ENCODE measurements around the gene TP53BP2.
"Not testable (repeated sequence)": the region's sequence is repeated elsewhere in the genome, so short reads cannot be mapped to it uniquely, and the experiment has no call there.

TP53BP2 gene

GRCh38 chr1:223748405-223748772 lies 97.4 kb downstream of the TP53BP2 start:
- DNase-seq (ENCODE audit: low spot score in 2 of 2) (no peak), ATAC-seq (replicated peaks; ENCODE audit: extremely low read depth, poor library complexity, severe bottlenecking) (no peak)
- peak overlapping the region; percentile 70 for H3K27ac Mint-ChIP-seq (ENCODE audit: low read depth)
- H3K4me3 Mint-ChIP-seq, result peak overlapping the region; percentile 62
- peaks cover 33% of the 10 kb centered on the region for H3K4me1 Mint-ChIP-seq
- H3K27me3 Mint-ChIP-seq, result no peaks in the 10 kb centered on the region
- no peaks in the 10 kb centered on the region for H3K9me3 Mint-ChIP-seq
- H3K36me3 Mint-ChIP-seq (ENCODE audit: insufficient read depth), result peaks cover 64% of the 10 kb centered on the region

- no peaks in the 10 kb centered on the region for H3K9me3 Mint-ChIP-seq
- no peak overlapping the region for H3K4me3 Mint-ChIP-seq
- no peaks in the 10 kb centered on the region for H3K27me3 Mint-ChIP-seq
- H3K36me3 Mint-ChIP-seq (ENCODE audit: insufficient read depth), result peaks cover 61% of the 10 kb centered on the region
- DNase-seq (ENCODE audit: low spot score in 2 of 2) (no peak), ATAC-seq (replicated peaks; ENCODE audit: extremely low read depth, poor library complexity, severe bottlenecking) (no peak)
- H3K4me1 Mint-ChIP-seq, result peaks cover 38% of the 10 kb centered on the region
- peak overlapping the region; percentile 1 for H3K27ac Mint-ChIP-seq (ENCODE audit: low read depth)
These were observed 97.9 kb downstream of the TP53BP2 start for GRCh38 chr1:223747838-223748335.

- Mint-ChIP-seq H3K36me3 (ENCODE audit: insufficient read depth) (peaks cover 51% of the 10 kb centered on the region), H3K4me3 (no peak overlapping the region), H3K27me3 (no peaks in the 10 kb centered on the region), H3K27ac (ENCODE audit: low read depth) (no peak overlapping the region), H3K4me1 (peaks cover 39% of the 10 kb centered on the region), H3K9me3 (no peaks in the 10 kb centered on the region)
- DNase-seq (ENCODE audit: low spot score in 2 of 2) (no peak), ATAC-seq (replicated peaks; ENCODE audit: extremely low read depth, poor library complexity, severe bottlenecking) (no peak)
These were observed 100.0 kb downstream of the TP53BP2 start for GRCh38 chr1:223745731-223746130.

- H3K27me3 Mint-ChIP-seq, result no peaks in the 10 kb centered on the region
- H3K4me3 Mint-ChIP-seq, result no peak overlapping the region
- ATAC-seq (replicated peaks; ENCODE audit: extremely low read depth, poor library complexity, severe bottlenecking), result no peak
- peak overlapping the region; percentile 76 for H3K27ac Mint-ChIP-seq (ENCODE audit: low read depth)
- DNase-seq (ENCODE audit: low spot score in 2 of 2), result no peak
- no peaks in the 10 kb centered on the region for H3K9me3 Mint-ChIP-seq
- H3K4me1 Mint-ChIP-seq, result peaks cover 23% of the 10 kb centered on the region
- peaks cover 52% of the 10 kb centered on the region for H3K36me3 Mint-ChIP-seq (ENCODE audit: insufficient read depth)
These were observed 102.8 kb downstream of the TP53BP2 start for GRCh38 chr1:223742856-223743517.

GRCh38 chr1:223741861-223742260 lies 103.9 kb downstream of the TP53BP2 start:
- DNase-seq (ENCODE audit: low spot score in 2 of 2) (no peak), ATAC-seq (replicated peaks; ENCODE audit: extremely low read depth, poor library complexity, severe bottlenecking) (no peak)
- Mint-ChIP-seq H3K36me3 (ENCODE audit: insufficient read depth) (peaks cover 43% of the 10 kb centered on the region), H3K4me1 (peaks cover 12% of the 10 kb centered on the region), H3K27me3 (no peaks in the 10 kb centered on the region), H3K4me3 (no peak overlapping the region), H3K9me3 (no peaks in the 10 kb centered on the region), H3K27ac (ENCODE audit: low read depth) (no peak overlapping the region)

- not testable (repeated sequence) for DNase-seq (ENCODE audit: low spot score in 2 of 2); H3K9me3 Mint-ChIP-seq; H3K4me3 Mint-ChIP-seq; ATAC-seq (replicated peaks; ENCODE audit: extremely low read depth, poor library complexity, severe bottlenecking); H3K27me3 Mint-ChIP-seq
- Mint-ChIP-seq H3K27ac (ENCODE audit: low read depth) (peak overlapping the region; percentile 10), H3K4me1 (peaks cover 22% of the 10 kb centered on the region), H3K36me3 (ENCODE audit: insufficient read depth) (peaks cover 34% of the 10 kb centered on the region)
These were observed 105.6 kb downstream of the TP53BP2 start for GRCh38 chr1:223740038-223740736.

GRCh38 chr1:223739366-223740037 lies 106.2 kb downstream of the TP53BP2 start:
- Mint-ChIP-seq H3K36me3 (ENCODE audit: insufficient read depth) (peaks cover 33% of the 10 kb centered on the region), H3K4me1 (peaks cover 28% of the 10 kb centered on the region), H3K27me3 (no peaks in the 10 kb centered on the region), H3K27ac (ENCODE audit: low read depth) (peak overlapping the region; percentile 36), H3K9me3 (no peaks in the 10 kb centered on the region), H3K4me3 (no peak overlapping the region)
- ATAC-seq (replicated peaks; ENCODE audit: extremely low read depth, poor library complexity, severe bottlenecking) (no peak), DNase-seq (ENCODE audit: low spot score in 2 of 2) (no peak)

GRCh38 chr1:223738465-223739365 lies 107.0 kb downstream of the TP53BP2 start:
- Mint-ChIP-seq H3K27me3 (no peaks in the 10 kb centered on the region), H3K36me3 (ENCODE audit: insufficient read depth) (peaks cover 31% of the 10 kb centered on the region), H3K27ac (ENCODE audit: low read depth) (peak overlapping the region; percentile 36), H3K4me1 (peaks cover 31% of the 10 kb centered on the region), H3K9me3 (no peaks in the 10 kb centered on the region), H3K4me3 (no peak overlapping the region)
- no peak for ATAC-seq (replicated peaks; ENCODE audit: extremely low read depth, poor library complexity, severe bottlenecking)
- DNase-seq (ENCODE audit: low spot score in 2 of 2), result no peak

GRCh38 chr1:223737342-223737741 lies 108.4 kb downstream of the TP53BP2 start:
- Mint-ChIP-seq H3K4me1 (peaks cover 35% of the 10 kb centered on the region), H3K27me3 (no peaks in the 10 kb centered on the region), H3K27ac (ENCODE audit: low read depth) (peak overlapping the region; percentile 78), H3K9me3 (no peaks in the 10 kb centered on the region), H3K4me3 (no peak overlapping the region), H3K36me3 (ENCODE audit: insufficient read depth) (peaks cover 37% of the 10 kb centered on the region)
- DNase-seq (ENCODE audit: low spot score in 2 of 2) (no peak), ATAC-seq (replicated peaks; ENCODE audit: extremely low read depth, poor library complexity, severe bottlenecking) (no peak)

- DNase-seq (ENCODE audit: low spot score in 2 of 2); ATAC-seq (replicated peaks; ENCODE audit: extremely low read depth, poor library complexity, severe bottlenecking); H3K4me3 Mint-ChIP-seq; H3K27me3 Mint-ChIP-seq; H3K9me3 Mint-ChIP-seq: not testable (repeated sequence)
- Mint-ChIP-seq H3K27ac (ENCODE audit: low read depth) (peak overlapping the region; percentile 78), H3K4me1 (peaks cover 40% of the 10 kb centered on the region), H3K36me3 (ENCODE audit: insufficient read depth) (peaks cover 35% of the 10 kb centered on the region)
These were observed 109.1 kb downstream of the TP53BP2 start for GRCh38 chr1:223736638-223737037.

GRCh38 chr1:223733898-223734852 lies 111.6 kb downstream of the TP53BP2 start:
- Mint-ChIP-seq H3K4me1 (peaks cover 59% of the 10 kb centered on the region), H3K27ac (ENCODE audit: low read depth) (peak overlapping the region; percentile 95), H3K27me3 (no peaks in the 10 kb centered on the region), H3K4me3 (no peak overlapping the region), H3K36me3 (ENCODE audit: insufficient read depth) (peaks cover 29% of the 10 kb centered on the region), H3K9me3 (no peaks in the 10 kb centered on the region)
- DNase-seq (ENCODE audit: low spot score in 2 of 2), result no peak
- no peak for ATAC-seq (replicated peaks; ENCODE audit: extremely low read depth, poor library complexity, severe bottlenecking)

All from central memory CD8-positive, alpha-beta T cell (primary cell).